ENCODE data around the gene LRRC8D.

Gene LRRC8D

DNA sequence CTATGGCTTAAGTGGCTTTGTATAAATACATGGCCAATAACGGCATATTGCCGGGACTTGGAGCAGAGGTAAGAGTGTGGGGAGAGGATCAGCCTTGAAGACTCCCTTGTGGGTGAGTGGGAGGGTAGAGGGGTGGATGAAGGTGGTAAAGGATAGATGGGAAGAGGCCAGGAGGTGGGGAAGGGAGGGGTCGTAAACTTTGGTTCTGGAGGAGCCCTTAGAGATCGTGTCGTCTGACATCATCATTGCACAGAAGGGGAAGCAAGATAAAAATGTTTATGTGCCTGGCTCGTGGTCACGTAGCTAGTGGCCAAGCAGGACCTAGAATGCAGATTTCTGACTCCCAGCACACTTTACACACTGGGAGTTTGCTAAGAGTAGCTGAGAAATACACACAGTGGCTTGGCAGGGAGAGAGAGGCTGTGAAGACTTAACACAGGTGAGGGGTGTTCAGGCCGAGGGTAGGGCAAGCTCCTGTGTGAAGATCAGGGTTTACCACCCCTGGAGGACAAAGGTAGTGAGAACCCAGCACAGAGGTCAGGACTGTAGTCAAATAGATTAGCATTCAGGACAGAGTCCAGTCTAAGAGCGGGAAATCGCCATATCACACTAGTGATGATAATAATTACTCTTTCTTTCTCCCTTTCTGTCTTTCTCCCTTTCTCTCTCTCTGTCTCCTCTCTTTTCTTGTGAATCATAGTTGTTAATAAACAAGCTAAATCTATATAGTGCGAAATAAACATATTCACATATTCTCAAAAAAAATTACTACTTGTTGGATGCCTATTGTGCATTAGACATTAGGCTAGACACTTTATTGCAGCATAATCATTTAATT lies 75.5 kb downstream of the LRRC8D start:
- DNase-seq (ENCODE audit: low read depth): no peak

- no peak for DNase-seq (ENCODE audit: low read depth)
Measured at GRCh38 chr1:89897347-89898133, 76.7 kb downstream of the LRRC8D start.

DNA sequence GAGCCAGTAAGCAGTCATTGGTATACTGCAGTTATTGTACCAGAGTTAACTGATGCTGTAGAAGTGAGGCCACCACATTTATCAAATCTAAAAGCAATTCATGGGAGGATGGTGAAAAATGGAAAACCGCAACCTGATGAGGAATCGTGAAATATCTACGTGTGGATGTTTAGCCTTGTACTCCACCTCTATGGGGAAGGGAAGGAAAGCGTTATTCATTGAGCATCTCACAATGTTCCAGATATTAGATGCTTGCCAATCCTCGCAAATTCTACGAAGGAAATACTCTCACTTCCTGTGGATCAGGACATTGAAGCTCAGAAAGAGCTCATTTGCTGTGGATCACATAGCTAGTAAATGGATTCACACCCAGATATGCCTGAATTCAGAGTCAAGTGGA lies 77.3 kb downstream of the LRRC8D start:
- no peak for DNase-seq (ENCODE audit: low read depth)

DNA sequence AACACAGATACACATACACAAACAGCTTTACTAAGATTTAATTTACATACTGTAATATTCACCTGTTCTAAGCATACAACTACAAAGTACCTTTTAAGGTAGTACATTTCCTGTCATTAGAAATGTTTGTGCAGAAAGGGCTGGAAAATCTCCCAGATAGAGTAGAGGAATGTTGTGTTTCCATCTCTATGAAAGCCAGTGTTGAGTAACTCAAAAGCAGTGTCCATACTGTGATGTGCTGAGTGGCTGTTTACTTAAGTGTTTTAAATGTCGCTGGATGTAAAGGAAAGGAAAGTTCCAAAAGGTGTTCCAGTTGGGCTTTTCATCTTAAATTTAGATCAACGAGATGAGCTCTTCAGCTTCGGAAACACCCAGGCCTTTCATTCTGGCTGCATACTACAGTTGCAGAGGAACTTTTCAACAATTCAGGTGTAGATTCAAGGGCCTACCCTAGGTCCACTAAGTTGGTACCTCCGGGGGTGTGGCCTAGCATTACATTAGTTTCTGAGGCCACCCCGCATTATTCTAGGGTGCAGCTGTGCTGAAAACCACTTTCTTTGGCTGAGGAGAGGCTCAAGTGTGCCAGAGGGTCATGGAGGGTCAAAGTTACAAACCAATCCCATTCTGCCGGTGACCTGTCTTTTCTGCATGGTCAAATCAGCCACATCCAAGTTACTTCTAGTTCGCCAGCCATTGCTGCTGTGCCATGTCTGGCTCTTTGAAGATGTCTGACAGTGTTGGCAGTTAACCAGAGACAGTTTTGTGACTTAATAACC lies 78.1 kb downstream of the LRRC8D start:
- DNase-seq (ENCODE audit: low read depth): no peak

- DNase-seq (ENCODE audit: low read depth): no peak
Measured at GRCh38 chr1:89900323-89900722, 79.5 kb downstream of the LRRC8D start.

DNA sequence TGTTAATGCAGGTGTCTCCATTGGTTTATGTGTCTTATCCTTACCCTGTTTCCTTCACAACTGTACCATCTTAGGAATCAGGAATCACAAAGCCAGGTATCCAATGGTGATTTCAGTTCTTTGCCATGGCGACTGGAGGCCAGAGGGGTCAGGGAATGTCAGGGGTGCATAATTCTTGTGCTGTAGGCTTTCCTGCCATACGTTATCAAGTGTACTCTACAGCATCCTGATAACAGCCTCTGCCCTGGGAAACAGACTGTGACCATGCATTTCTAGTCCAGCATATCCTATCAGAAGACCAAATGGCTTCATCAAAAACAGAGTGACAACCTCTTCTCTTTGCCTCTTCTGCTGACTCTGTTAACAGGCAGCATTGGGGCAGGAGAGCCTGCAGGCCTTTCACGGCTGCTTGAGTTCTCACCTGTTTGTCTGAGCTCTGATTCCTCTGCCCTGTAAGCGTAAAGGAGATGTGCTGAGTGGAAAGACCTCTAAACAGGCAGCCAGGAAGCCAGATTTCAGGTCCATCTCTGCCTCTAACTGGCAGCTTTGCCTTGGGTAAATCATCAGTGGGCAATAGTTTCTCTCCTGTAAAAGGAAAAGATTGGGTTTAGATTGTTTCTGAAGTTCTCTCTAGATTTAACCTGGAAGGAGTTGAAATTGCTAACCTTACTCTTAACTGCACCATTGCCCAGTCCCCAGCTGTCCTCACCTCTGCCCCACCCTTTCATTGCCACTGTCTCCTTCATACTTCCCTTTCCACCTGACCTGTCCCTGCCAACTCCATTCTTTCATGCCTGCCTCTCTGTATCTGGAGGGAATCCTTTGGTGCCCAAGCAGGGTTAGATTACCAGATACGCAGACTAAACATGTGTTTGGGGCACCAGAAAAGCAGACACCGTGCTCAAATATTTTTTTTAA lies 80.2 kb downstream of the LRRC8D start:
- no peak for DNase-seq (ENCODE audit: low read depth)

- no peak for DNase-seq (ENCODE audit: low read depth)
Measured at GRCh38 chr1:89901957-89902669, 81.3 kb downstream of the LRRC8D start.

GRCh38 chr1:89903550-89903949 lies 82.7 kb downstream of the LRRC8D start:
- no peak for DNase-seq (ENCODE audit: low read depth)

- no peak for DNase-seq (ENCODE audit: low read depth)
Measured at GRCh38 chr1:89904219-89904980, 83.6 kb downstream of the LRRC8D start.

GRCh38 chr1:89905395-89906058 lies 84.7 kb downstream of the LRRC8D start:
- no peak for DNase-seq (ENCODE audit: low read depth)

- no peak for DNase-seq (ENCODE audit: low read depth)
Measured at GRCh38 chr1:89906088-89906487, 85.3 kb downstream of the LRRC8D start.

GRCh38 chr1:89907727-89908212 lies 86.9 kb downstream of the LRRC8D start:
- DNase-seq (ENCODE audit: low read depth): no peak

DNA sequence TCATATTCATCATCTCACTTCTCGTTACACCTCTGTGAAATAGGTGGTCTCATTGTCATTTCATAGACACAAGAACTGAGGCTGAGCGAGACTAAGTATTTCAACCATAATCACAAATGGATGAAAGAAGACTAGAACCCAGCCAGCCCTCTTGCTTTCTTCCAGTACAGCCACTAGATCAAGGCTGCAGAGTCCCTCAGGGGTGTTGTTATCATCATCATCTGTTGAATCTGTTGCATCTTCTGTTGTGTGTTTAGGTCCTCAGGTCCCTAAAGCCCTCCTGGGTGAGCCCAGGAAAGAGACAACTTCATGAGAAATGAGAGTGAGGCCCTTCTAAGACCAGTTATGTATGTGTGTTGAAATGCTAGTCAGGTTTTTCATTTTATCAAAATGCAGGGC lies 87.4 kb downstream of the LRRC8D start:
- DNase-seq (ENCODE audit: low read depth): no peak

GRCh38 chr1:89908672-89909436 lies 88.0 kb downstream of the LRRC8D start:
- DNase-seq (ENCODE audit: low read depth): no peak

DNA sequence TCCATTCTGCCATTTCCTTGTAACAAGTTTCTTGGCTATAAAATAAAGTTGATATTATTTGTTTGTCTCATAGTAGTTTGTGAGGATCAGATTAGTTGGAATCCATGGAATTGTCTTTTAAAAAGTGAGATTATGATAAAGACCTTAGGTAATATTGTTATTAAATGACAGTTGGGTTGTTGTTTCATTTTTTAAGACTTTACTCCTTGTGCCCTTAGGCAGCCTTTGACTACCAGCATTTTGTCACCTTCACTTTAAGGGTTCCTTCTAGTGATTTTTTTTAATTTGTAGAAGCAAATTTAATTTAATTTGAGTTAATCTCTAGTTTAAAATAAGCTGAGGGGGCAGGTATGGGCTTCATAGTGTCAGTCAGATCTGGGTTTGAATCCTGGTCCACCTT lies 89.4 kb downstream of the LRRC8D start:
- no peak for DNase-seq (ENCODE audit: low read depth)

GRCh38 chr1:89910780-89911179 lies 89.9 kb downstream of the LRRC8D start:
- DNase-seq (ENCODE audit: low read depth): no peak

DNA sequence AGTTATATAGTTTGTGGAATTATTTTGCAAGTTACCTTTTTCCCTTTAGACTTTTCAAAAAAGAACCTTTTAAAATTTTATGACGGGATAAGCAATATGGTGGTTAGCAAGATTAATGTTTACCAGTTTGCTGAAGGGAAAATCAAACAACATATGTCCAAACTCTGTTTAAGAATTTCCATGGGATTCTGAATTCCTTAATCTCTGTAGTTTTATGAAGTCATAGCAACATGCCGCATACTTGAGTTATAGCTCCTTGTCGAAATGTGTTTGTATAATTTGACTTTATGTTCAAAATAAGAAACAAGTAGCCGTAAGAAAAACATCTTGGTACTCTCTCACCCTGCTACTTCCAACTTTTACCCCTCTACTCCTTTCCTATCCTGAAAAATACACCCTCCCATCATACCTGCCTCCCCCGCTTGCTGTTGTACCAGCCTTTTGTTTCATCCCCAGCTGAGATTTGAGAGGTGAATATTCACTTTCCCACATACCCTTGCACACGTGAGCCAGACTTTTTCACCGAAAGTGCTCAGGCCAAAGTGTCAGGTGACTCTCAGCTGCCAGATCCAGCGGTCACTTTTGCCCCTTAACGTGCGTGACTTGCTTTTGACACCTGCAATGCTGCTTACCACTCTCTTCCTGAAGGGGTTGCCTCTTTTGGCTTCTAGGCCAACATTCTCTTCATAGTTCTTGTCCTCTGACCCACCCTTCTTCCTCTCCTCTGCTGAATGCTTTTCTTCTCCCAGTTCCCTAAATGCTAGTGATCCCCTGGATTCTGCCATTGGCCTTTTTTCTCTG lies 90.6 kb downstream of the LRRC8D start:
- DNase-seq (ENCODE audit: low read depth): no peak

- no peak for DNase-seq (ENCODE audit: low read depth)
Measured at GRCh38 chr1:89912073-89912472, 91.2 kb downstream of the LRRC8D start.
